Caco-2 (cell line): ENCODE measurements around the gene MEDAG. TPM values are rescaled to one million over a fixed set of nuclear protein-coding genes. Genes with fewer than 3 reads are reported as not detected.

Experiments
- BruUV-seq: library from RNA; stranded (reverse); fragments of 400-500 nt; replicated peaks from 2 replicates; lab custom pipeline; 2021; lab: Mats Ljungman, UMichigan
- CTCF ChIA-PET: fragments of 300-600 bp; sonication (Branson Sonifier 250); formaldehyde crosslinking; loops from one replicate; lab custom pipeline; 2022; ENCODE audit warnings: antibody characterized with exemption; lab: Charles Lee
- POLR2A ChIA-PET: fragments of 300-600 bp; sonication (Branson Sonifier 250); formaldehyde crosslinking; loops from one replicate; lab custom pipeline; 2022; ENCODE audit warnings: antibody characterized with exemption; lab: Charles Lee
- DNase-seq, 2 experiments: peaks; one replicate each; pipeline versions ENCODE4 v3.0.0 to v3.0.0-alpha.2; 2020 to 2022
- H3K27me3 ChIP-seq: replicated peaks from 2 replicates; pipeline ENCODE4 v1.6.0; 2011; ENCODE audit warnings: low read length; ENCODE audit not compliant: control insufficient read depth, insufficient read depth
- H3K36me3 ChIP-seq: 2 replicates; pipeline ENCODE4 v1.5.1; 2011; ENCODE audit warnings: low read length; ENCODE audit not compliant: control insufficient read depth, insufficient read depth
- H3K4me1 ChIP-seq: fragments of 250-450 bp; sonication (Bioruptor Pico); 2 replicates; pipeline ENCODE4 v1.5.1; 2020; ENCODE audit warnings: mild to moderate bottlenecking
- H3K4me3 ChIP-seq: 2 replicates; pipeline ENCODE4 v1.5.1; 2011; ENCODE audit warnings: low read depth, mild to moderate bottlenecking, control low read depth, low read length
- H3K9me3 ChIP-seq: fragments of 250-450 bp; sonication (Bioruptor Pico); 2 replicates; pipeline ENCODE4 v1.5.1; 2020; ENCODE audit warnings: mild to moderate bottlenecking, moderate library complexity
- H3K27ac Mint-ChIP-seq: one replicate; pipeline ENCODE4 v1.8.0; 2022; ENCODE audit warnings: mixed read lengths; ENCODE audit not compliant: unreplicated experiment
- H3K27me3 Mint-ChIP-seq: one replicate; pipeline ENCODE4 v1.8.0; 2022; ENCODE audit warnings: mixed read lengths; ENCODE audit not compliant: insufficient read depth, unreplicated experiment
- H3K36me3 Mint-ChIP-seq: one replicate; pipeline ENCODE4 v1.8.0; 2022; ENCODE audit warnings: mild to moderate bottlenecking, mixed read lengths; ENCODE audit not compliant: insufficient read depth, unreplicated experiment
- H3K4me1 Mint-ChIP-seq: one replicate; pipeline ENCODE4 v1.8.0; 2022; ENCODE audit warnings: low read depth, mixed read lengths; ENCODE audit not compliant: unreplicated experiment
- H3K4me3 Mint-ChIP-seq: one replicate; pipeline ENCODE4 v1.8.0; 2022; ENCODE audit warnings: mild to moderate bottlenecking, moderate library complexity, mixed read lengths; ENCODE audit not compliant: unreplicated experiment
- H3K9me3 Mint-ChIP-seq: one replicate; pipeline ENCODE4 v1.8.0; 2022; ENCODE audit warnings: mixed read lengths; ENCODE audit not compliant: unreplicated experiment
- intact Hi-C: fragments of 100-400 bp; cut with micrococcal nuclease; formaldehyde crosslinking; loops from one replicate; pipeline ENCODE4 v1.10.0; 2022; ENCODE audit not compliant: unreplicated experiment
- total RNA-seq: library from RNA; stranded (reverse); gene quantifications from 2 replicates; pipeline ENCODE4 v1.2.3, GENCODE V29; 2022
- TF ChIP-seq, protein P1 (sequence below), 2 experiments: fragments of 200-600 bp in 1 of 2; IDR thresholded peaks; 1 replicate in 1 of 2; 2 replicates in 1 of 2; pipeline versions ENCODE4 v1.5.1 to v1.8.0; 2011 to 2022; ENCODE audit warnings: antibody characterized with exemption in 1 of 2, control low read depth in 1 of 2, inconsistent platforms in 1 of 2, low read depth in 1 of 2, low read length in 1 of 2, mild to moderate bottlenecking in 1 of 2, moderate library complexity in 1 of 2; ENCODE audit not compliant: insufficient read depth in 1 of 2, severe bottlenecking in 1 of 2, unreplicated experiment in 1 of 2

MEDAG gene
- total RNA-seq, 1 experiment from 2014 or later, result not detected

DNA sequence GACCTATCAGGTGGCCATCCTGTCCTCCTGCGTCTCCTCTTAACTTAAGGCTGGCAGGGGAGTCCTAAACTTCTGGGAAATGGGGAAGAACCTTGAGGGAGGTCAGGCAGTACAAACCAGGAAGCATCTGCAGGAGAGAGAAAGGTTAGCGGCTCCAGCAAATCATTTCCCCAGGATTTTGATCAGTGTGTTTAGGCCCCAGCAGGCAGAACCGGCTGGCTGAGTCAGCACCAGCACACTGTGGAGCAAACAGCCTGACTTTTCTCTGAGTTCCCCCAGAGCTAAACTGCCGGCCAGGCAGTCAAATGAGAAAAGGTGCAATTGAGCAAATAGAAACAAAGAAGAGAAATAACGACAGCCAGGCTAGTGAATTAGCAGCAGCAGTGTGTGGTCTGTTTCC, 46.7 kb upstream of the MEDAG start:
- no peak overlapping the region for H3K4me3 Mint-ChIP-seq
- POLR2A ChIA-PET, result no interaction called here
- H3K27ac Mint-ChIP-seq, result no peak overlapping the region
- H3K27me3 Mint-ChIP-seq, result no peaks in the 10 kb centered on the region
- no peak for DNase-seq
- peaks cover 5% of the 10 kb centered on the region; the same call in 1 of the 2 replicates for H3K4me1 ChIP-seq
- H3K9me3 ChIP-seq, result no peaks in the 10 kb centered on the region
- intact Hi-C loops, result no loop called here
- H3K4me1 Mint-ChIP-seq, result peaks cover 6% of the 10 kb centered on the region
- no peak overlapping the region for H3K4me3 ChIP-seq
- H3K27me3 ChIP-seq, result no peaks in the 10 kb centered on the region
- H3K9me3 Mint-ChIP-seq, result no peaks in the 10 kb centered on the region
- no TSS peak for BruUV-seq
- no peaks in the 10 kb centered on the region for H3K36me3 Mint-ChIP-seq
- TF ChIP-seq, protein P1, sequence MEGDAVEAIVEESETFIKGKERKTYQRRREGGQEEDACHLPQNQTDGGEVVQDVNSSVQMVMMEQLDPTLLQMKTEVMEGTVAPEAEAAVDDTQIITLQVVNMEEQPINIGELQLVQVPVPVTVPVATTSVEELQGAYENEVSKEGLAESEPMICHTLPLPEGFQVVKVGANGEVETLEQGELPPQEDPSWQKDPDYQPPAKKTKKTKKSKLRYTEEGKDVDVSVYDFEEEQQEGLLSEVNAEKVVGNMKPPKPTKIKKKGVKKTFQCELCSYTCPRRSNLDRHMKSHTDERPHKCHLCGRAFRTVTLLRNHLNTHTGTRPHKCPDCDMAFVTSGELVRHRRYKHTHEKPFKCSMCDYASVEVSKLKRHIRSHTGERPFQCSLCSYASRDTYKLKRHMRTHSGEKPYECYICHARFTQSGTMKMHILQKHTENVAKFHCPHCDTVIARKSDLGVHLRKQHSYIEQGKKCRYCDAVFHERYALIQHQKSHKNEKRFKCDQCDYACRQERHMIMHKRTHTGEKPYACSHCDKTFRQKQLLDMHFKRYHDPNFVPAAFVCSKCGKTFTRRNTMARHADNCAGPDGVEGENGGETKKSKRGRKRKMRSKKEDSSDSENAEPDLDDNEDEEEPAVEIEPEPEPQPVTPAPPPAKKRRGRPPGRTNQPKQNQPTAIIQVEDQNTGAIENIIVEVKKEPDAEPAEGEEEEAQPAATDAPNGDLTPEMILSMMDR (IDR thresholded peaks at IDR 0.05; ENCODE audit: insufficient read depth in 1 of 2, low read depth in 1 of 2, low read length in 1 of 2, severe bottlenecking in 1 of 2, unreplicated experiment in 1 of 2), result no peak
- CTCF ChIA-PET, result no interaction called here
- no peaks in the 10 kb centered on the region for H3K36me3 ChIP-seq

DNA sequence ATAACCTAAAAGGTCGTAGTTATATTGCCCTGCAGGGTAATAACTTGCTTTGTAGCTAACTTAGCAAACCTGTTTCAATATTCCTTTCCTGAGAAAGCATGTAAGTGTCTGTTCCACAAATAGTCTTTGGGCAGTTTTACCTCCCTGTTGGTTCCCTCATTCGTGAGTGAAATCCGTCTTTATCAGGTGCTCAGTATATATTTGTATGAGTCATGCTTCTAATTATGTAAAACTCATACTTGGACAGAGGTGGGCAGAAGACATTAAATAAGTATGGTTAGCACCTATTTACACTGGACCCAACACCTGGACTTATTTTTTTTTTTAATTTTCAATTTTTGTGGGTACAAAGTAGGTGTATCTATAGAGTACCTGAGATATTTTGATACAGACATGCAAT, 44.9 kb upstream of the MEDAG start:
- intact Hi-C loops, result no loop called here
- TF ChIP-seq, protein P1 (IDR thresholded peaks at IDR 0.05; ENCODE audit: insufficient read depth in 1 of 2, low read depth in 1 of 2, low read length in 1 of 2, severe bottlenecking in 1 of 2, unreplicated experiment in 1 of 2), result no peak
- Histone ChIP-seq H3K9me3 (no peaks in the 10 kb centered on the region), H3K4me3 (no peak overlapping the region), H3K4me1 (0 out of 2 replicates have a peak, but pooled peaks cover 7% of the 10 kb centered on the region), H3K27me3 (no peaks in the 10 kb centered on the region), H3K36me3 (no peaks in the 10 kb centered on the region)
- no peaks in the 10 kb centered on the region for H3K9me3 Mint-ChIP-seq
- BruUV-seq, result no TSS peak
- H3K27me3 Mint-ChIP-seq, result peaks cover 2% of the 10 kb centered on the region
- H3K27ac Mint-ChIP-seq, result no peak overlapping the region
- H3K36me3 Mint-ChIP-seq, result no peaks in the 10 kb centered on the region
- POLR2A ChIA-PET, result no interaction called here
- CTCF ChIA-PET, result interaction anchor here (0.7 kb wide), 1 partner anchor 1155 kb away, joined by 4 read pairs; no protein-coding TSS in a partner anchor
- DNase-seq, result no peak
- H3K4me3 Mint-ChIP-seq, result no peak overlapping the region
- H3K4me1 Mint-ChIP-seq, result peaks cover 14% of the 10 kb centered on the region

DNA sequence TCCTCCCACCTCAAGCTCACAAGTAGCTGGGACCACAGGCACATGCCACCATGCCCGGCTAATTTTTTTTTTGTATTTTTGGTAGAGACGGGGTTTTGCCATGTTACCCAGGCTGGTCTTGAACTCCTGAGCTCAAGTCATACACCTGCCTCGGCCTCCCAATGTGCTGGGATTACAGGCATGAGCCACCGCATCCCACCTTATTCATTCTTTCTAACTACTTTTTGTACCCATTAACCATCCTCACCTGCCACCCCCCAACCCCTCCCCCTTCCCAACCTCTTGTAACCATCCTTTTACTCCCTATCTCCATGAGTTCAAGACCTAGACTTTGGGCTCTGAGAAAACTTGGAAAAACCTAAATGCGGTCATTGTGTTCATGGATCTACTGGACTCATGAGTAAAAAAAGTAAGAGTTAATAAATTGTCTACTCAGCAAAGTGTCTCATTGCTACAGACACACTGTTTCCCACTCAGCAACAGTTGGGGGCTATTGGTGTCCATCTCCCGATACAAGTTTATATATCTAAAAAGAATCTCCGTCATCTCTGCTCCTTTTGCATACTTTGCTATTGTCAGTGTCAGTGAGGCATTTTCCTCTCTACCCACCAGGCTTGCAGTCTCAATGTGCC, 44.1 kb upstream of the MEDAG start:
- BruUV-seq, result no TSS peak
- intact Hi-C loops, result no loop called here
- Histone ChIP-seq H3K4me1 (0 out of 2 replicates have a peak, but pooled peaks cover 7% of the 10 kb centered on the region), H3K4me3 (no peak overlapping the region), H3K9me3 (no peaks in the 10 kb centered on the region), H3K36me3 (no peaks in the 10 kb centered on the region), H3K27me3 (no peaks in the 10 kb centered on the region)
- Mint-ChIP-seq H3K27ac (no peak overlapping the region), H3K9me3 (no peaks in the 10 kb centered on the region), H3K36me3 (no peaks in the 10 kb centered on the region), H3K4me1 (peaks cover 14% of the 10 kb centered on the region), H3K27me3 (peaks cover 2% of the 10 kb centered on the region), H3K4me3 (no peak overlapping the region)
- CTCF ChIA-PET, result interaction anchor here (0.6 kb wide), 1 partner anchor 556 kb away, joined by 6 read pairs; no protein-coding TSS in a partner anchor
- TF ChIP-seq, protein P1 (IDR thresholded peaks at IDR 0.05; ENCODE audit: insufficient read depth in 1 of 2, low read depth in 1 of 2, low read length in 1 of 2, severe bottlenecking in 1 of 2, unreplicated experiment in 1 of 2), result no peak
- POLR2A ChIA-PET, result no interaction called here
- DNase-seq, result no peak
